K562 (cell line): ENCODE measurements around the gene RXFP1. TPM values are rescaled to one million over a fixed set of nuclear protein-coding genes. Genes with fewer than 3 reads are reported as not detected.

ENCODE experiments used
- ATAC-seq: fragments of 200-7000 bp; cut with Tn5 transposase; 3 replicates; pipeline ENCODE4 v1.9.1; 2020; ENCODE audit warnings: moderate library complexity
- BruUV-seq: library from RNA; stranded (reverse); fragments of 400-500 nt; replicated peaks from 2 replicates; lab custom pipeline; 2021; lab: Mats Ljungman, UMichigan
- CTCF ChIA-PET: fragments of 300-600 bp; formaldehyde crosslinking; extraction: SDS; loops from one replicate; lab custom pipeline; 2021; ENCODE audit warnings: low intra/inter-chr PET ratio; lab: Yijun Ruan, JAX
- POLR2A ChIA-PET: fragments of 300-600, 350-650 bp; sonication (Branson Sonifier 250); formaldehyde crosslinking; extraction: SDS; loops from one replicate; lab custom pipeline; 2021; ENCODE audit warnings: antibody characterized with exemption, inconsistent platforms; lab: Yijun Ruan, JAX
- DNase-seq, 4 experiments: peaks; one replicate each; pipeline versions ENCODE4 v3.0.0 to v3.0.0-alpha.2; 2011 to 2018; ENCODE audit warnings: low spot score in 3 of 4, mixed read lengths in 3 of 4; ENCODE audit errors: extremely low read depth in 1 of 4
- FAIRE-seq: peaks from 2 replicates; lab custom pipeline; 2011; peaks lifted over from hg19 to GRCh38; lab: Jason Lieb, UNC
- H2AFZ ChIP-seq: 2 replicates; pipeline ENCODE4 v1.6.0; 2011; ENCODE audit warnings: low read depth, low read length, control low read depth, inconsistent platforms
- H3K27ac ChIP-seq: fragments of 200-600 bp; 3 replicates; pipeline ENCODE4 v1.8.0; 2011; ENCODE audit warnings: low read depth, mild to moderate bottlenecking, control low read depth, inconsistent platforms, low read length, moderate library complexity, mixed read lengths; ENCODE audit errors: extremely low read depth
- H3K27me3 ChIP-seq, 2 experiments: fragments of 300-600 bp in 1 of 2; 2 replicates in 1 of 2; 3 replicates in 1 of 2; pipeline versions ENCODE4 v1.6.0 to v1.8.0; 2011; ENCODE audit warnings: inconsistent platforms in 2 of 2, low read length in 2 of 2, mild to moderate bottlenecking in 1 of 2, mixed read lengths in 1 of 2, moderate library complexity in 1 of 2; ENCODE audit not compliant: control insufficient read depth in 2 of 2, insufficient read depth in 2 of 2
- H3K36me3 ChIP-seq: fragments of 300-600 bp; 3 replicates; pipeline ENCODE4 v1.8.0; 2011; ENCODE audit warnings: mild to moderate bottlenecking, low read length, inconsistent platforms; ENCODE audit not compliant: control insufficient read depth, insufficient read depth
- H3K4me1 ChIP-seq, 2 experiments: fragments of 200-600 bp in 1 of 2; replicated peaks in 1 of 2; 2 replicates in 1 of 2; 3 replicates in 1 of 2; pipeline versions ENCODE4 v1.5.1 to v1.8.0; 2011; ENCODE audit warnings: inconsistent platforms in 2 of 2, low read length in 2 of 2, mild to moderate bottlenecking in 1 of 2, mixed read lengths in 1 of 2, moderate library complexity in 1 of 2; ENCODE audit not compliant: control insufficient read depth in 2 of 2, insufficient read depth in 2 of 2
- H3K4me2 ChIP-seq: 2 replicates; pipeline ENCODE4 v1.6.1; 2011; ENCODE audit warnings: low read length, control low read depth, inconsistent platforms, mixed read lengths; ENCODE audit not compliant: insufficient read depth
- H3K4me3 ChIP-seq: fragments of 200-600 bp; sonication (generic), shearing (Covaris generic); 2 replicates; pipeline ENCODE4 v1.5.1; 2016; ENCODE audit warnings: control low read depth, inconsistent platforms
- H3K79me2 ChIP-seq: fragments of 200-600 bp; 3 replicates; pipeline ENCODE4 v1.8.0; 2011; ENCODE audit warnings: low read length, inconsistent platforms; ENCODE audit not compliant: control insufficient read depth, insufficient read depth
- H3K9ac ChIP-seq, 2 experiments: 2 replicates each; pipeline versions ENCODE4 v1.6.0 to v1.6.1; 2011; ENCODE audit warnings: low read depth in 2 of 2, low read length in 2 of 2, control low read depth in 1 of 2, inconsistent platforms in 1 of 2, mild to moderate bottlenecking in 1 of 2, mixed read lengths in 1 of 2; ENCODE audit not compliant: insufficient read depth in 1 of 2
- H3K9me1 ChIP-seq: one replicate; pipeline ENCODE4 v1.6.0; 2011; ENCODE audit warnings: inconsistent platforms, mild to moderate bottlenecking, low read length, moderate library complexity; ENCODE audit not compliant: control insufficient read depth, insufficient read depth
- H3K9me3 ChIP-seq: replicated peaks from 2 replicates; pipeline ENCODE4 v1.5.1; 2011; ENCODE audit warnings: low read depth, low read length, inconsistent platforms; ENCODE audit not compliant: control insufficient read depth, insufficient read depth
- H4K20me1 ChIP-seq: replicated peaks from 2 replicates; pipeline ENCODE4 v1.6.1; 2011; ENCODE audit warnings: low read length, inconsistent platforms, mixed read lengths; ENCODE audit not compliant: control insufficient read depth, insufficient read depth
- ARNT ChIP-seq, 2 experiments: fragments of 450-650 bp; IDR thresholded peaks; 2 replicates each; pipeline ENCODE4 v1.6.1; 2016; ENCODE audit warnings: mild to moderate bottlenecking in 1 of 2
- ETV5 ChIP-seq: sonication (generic); formaldehyde crosslinking; IDR thresholded peaks from 2 replicates; pipeline ENCODE4 v1.4.0; 2020; ENCODE audit warnings: low read depth, mild to moderate bottlenecking, missing genetic modification reagents
- HCFC1 ChIP-seq: IDR thresholded peaks from 2 replicates; pipeline ENCODE4 v1.6.1; 2012; ENCODE audit warnings: low read depth, low read length, improper control_type of control experiment
- HEY1 ChIP-seq: fragments of 250-450 bp; sonication (Bioruptor Pico); IDR thresholded peaks from 2 replicates; pipeline ENCODE4 v1.5.0; 2020; ENCODE audit warnings: mild to moderate bottlenecking, moderate library complexity, borderline replicate concordance
- HNRNPL ChIP-seq: fragments of 200-400 bp; formaldehyde crosslinking; IDR thresholded peaks from 2 replicates; pipeline ENCODE4 v1.6.1; 2017; ENCODE audit warnings: low read depth, mild to moderate bottlenecking, low read length
- NONO ChIP-seq, 2 experiments: fragments of 200-400 bp in 1 of 2; fragments of 450-650 bp in 1 of 2; formaldehyde crosslinking in 1 of 2; IDR thresholded peaks; 2 replicates each; pipeline ENCODE4 v1.6.1; 2017; ENCODE audit warnings: low read depth in 2 of 2, mild to moderate bottlenecking in 2 of 2, moderate library complexity in 2 of 2, low read length in 1 of 2
- RBM25 ChIP-seq: fragments of 200-400 bp; formaldehyde crosslinking; IDR thresholded peaks from 2 replicates; pipeline ENCODE4 v1.6.1; 2018; ENCODE audit warnings: low read length, low read depth, moderate library complexity; ENCODE audit not compliant: severe bottlenecking
- SETDB1 ChIP-seq: IDR thresholded peaks from one replicate; pipeline ENCODE4 v1.6.1; 2012; ENCODE audit warnings: low read length, control low read depth, inconsistent platforms
- STAT5A ChIP-seq: IDR thresholded peaks from 2 replicates; pipeline ENCODE4 v1.6.1; 2012; ENCODE audit warnings: low read length, inconsistent platforms, borderline replicate concordance
- WGBS: fragments of 100-300 bp; shearing (Covaris generic); methylation state at CpG from one replicate; pipeline ENCODE4 v1.1.6; 2016; ENCODE audit warnings: low coverage, mixed read lengths; ENCODE audit not compliant: insufficient coverage; ENCODE audit errors: missing lambda C conversion rate; 5-methylcytosine and 5-hydroxymethylcytosine counted together
- in situ Hi-C: fragments of 300-500 bp; cut with MboI; formaldehyde crosslinking; loops from 4 replicates; pipeline ENCODE4 v1.15.0; 2018; ENCODE audit warnings: inconsistent platforms, mixed read lengths
- intact Hi-C: fragments of 100-400 bp; cut with micrococcal nuclease; formaldehyde crosslinking; loops from 2 replicates; pipeline ENCODE4 v1.14.2; 2022
- polyA plus RNA-seq, 8 experiments: library from polyadenylated mRNA; depleted of rRNA in 4 of 8; stranded (reverse) in 5 of 8; unstranded in 3 of 8; fragments of >200 nt; fragmentation: Nextera tagmentation in 2 of 8; fragmentation: Illumina TruSeq in 1 of 8; extraction: Ambion mirVana in 2 of 8; extraction: Trizol in 1 of 8; gene quantifications; 2 replicates each; pipeline versions ENCODE4 v1.2.1 to v1.2.3, GENCODE V29; 2011 to 2014; ENCODE audit warnings: inconsistent platforms in 1 of 8, missing spikeins in 1 of 8
- total RNA-seq, 7 experiments: library from RNA; depleted of rRNA in 6 of 7; stranded (reverse); fragments of >200 nt in 6 of 7; fragmentation: Illumina TruSeq in 2 of 7; extraction: Trizol in 2 of 7; gene quantifications; 2 replicates each; pipeline versions ENCODE4 v1.2.1 to v1.2.3, GENCODE V29; 2011 to 2021; ENCODE audit warnings: low replicate concordance in 1 of 7
- TF ChIP-seq, protein P1 (sequence below): fragments of 250-450 bp; sonication (Bioruptor Pico); IDR thresholded peaks from 2 replicates; pipeline ENCODE4 v1.5.0; 2021
- TF ChIP-seq, protein P2 (sequence below): fragments of 450-650 bp; formaldehyde crosslinking; IDR thresholded peaks from 2 replicates; pipeline ENCODE4 v1.4.0; 2022; ENCODE audit warnings: missing genetic modification characterization
- TF ChIP-seq, protein P3 (sequence below), 2 experiments: fragments of 200-800 bp in 1 of 2; sonication (Bioruptor generic) in 1 of 2; sonication (generic) in 1 of 2; formaldehyde crosslinking in 1 of 2; IDR thresholded peaks in 1 of 2; conservative IDR thresholded peaks in 1 of 2; 2 replicates each; pipeline versions ENCODE4 v1.5.0 to v1.6.1; 2016 to 2020; ENCODE audit warnings: missing compliant biosample characterization in 1 of 2, missing genetic modification characterization in 1 of 2, missing genetic modification reagents in 1 of 2
- TF ChIP-seq, protein P4 (sequence below): IDR thresholded peaks from 2 replicates; pipeline ENCODE4 v1.6.1; 2011; ENCODE audit not compliant: insufficient read length; ENCODE audit errors: extremely low read depth

RXFP1 gene
- total and polyA plus RNA-seq, 9 of the 15 experiments (the other 6 are each of a cell fraction or from before 2014, with no cell fraction given): 0.03 to 0.06 (median 0.04) TPM; not detected in 6

DNA sequence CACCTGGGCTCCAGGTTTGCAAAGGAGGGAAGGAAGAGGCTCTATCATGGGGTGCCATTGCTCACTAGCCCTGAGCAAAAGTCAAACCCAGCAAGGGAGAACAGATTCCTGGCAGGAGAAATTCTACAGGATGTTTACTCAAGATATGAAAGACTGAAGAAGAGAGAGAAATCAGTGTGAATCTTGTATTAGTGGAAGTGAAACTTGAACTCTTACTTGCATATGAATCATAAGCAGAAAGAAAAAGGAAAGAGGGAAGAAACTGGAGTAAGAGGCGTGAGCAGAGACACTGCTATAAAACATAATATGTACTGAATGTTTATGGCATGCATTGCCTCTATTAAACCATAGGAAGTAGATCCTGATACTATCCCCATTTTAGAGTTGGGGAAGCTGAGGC is 89.1 kb downstream of the RXFP1 start:
- in situ Hi-C loops (no loop called here), intact Hi-C loops (no loop called here)
- no peaks in the 10 kb centered on the region; a peak in 1 of 5 replicates for H3K27me3 ChIP-seq
- no peak overlapping the region for H3K4me2 ChIP-seq
- no peak overlapping the region for H3K27ac ChIP-seq
- H4K20me1 ChIP-seq: no peaks in the 10 kb centered on the region
- no peak for ATAC-seq
- H3K9me1 ChIP-seq: no peaks in the 10 kb centered on the region
- no TSS peak for BruUV-seq
- no peak for DNase-seq
- H3K9me3 ChIP-seq: no peaks in the 10 kb centered on the region
- H3K4me3 ChIP-seq: no peak overlapping the region
- TF ChIP-seq STAT5A (no peak), HCFC1 (no peak), HEY1 (CRISPR knock-in tag) (no peak), NONO (IDR thresholded peaks at IDR 0.05; ENCODE audit: low read depth in 2 of 2, low read length in 1 of 2) (no peak), ETV5 (CRISPR knock-in tag) (no peak), ARNT (IDR thresholded peaks at IDR 0.05) (no peak), HNRNPL (no peak), SETDB1 (no peak), RBM25 (no peak)
- TF ChIP-seq, protein P1, sequence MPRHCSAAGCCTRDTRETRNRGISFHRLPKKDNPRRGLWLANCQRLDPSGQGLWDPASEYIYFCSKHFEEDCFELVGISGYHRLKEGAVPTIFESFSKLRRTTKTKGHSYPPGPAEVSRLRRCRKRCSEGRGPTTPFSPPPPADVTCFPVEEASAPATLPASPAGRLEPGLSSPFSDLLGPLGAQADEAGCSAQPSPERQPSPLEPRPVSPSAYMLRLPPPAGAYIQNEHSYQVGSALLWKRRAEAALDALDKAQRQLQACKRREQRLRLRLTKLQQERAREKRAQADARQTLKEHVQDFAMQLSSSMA (CRISPR knock-in tag): no peak
- TF ChIP-seq, protein P2, sequence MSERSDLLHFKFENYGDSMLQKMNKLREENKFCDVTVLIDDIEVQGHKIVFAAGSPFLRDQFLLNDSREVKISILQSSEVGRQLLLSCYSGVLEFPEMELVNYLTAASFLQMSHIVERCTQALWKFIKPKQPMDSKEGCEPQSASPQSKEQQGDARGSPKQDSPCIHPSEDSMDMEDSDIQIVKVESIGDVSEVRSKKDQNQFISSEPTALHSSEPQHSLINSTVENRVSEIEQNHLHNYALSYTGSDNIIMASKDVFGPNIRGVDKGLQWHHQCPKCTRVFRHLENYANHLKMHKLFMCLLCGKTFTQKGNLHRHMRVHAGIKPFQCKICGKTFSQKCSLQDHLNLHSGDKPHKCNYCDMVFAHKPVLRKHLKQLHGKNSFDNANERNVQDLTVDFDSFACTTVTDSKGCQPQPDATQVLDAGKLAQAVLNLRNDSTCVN: no peak
- TF ChIP-seq, protein P3, sequence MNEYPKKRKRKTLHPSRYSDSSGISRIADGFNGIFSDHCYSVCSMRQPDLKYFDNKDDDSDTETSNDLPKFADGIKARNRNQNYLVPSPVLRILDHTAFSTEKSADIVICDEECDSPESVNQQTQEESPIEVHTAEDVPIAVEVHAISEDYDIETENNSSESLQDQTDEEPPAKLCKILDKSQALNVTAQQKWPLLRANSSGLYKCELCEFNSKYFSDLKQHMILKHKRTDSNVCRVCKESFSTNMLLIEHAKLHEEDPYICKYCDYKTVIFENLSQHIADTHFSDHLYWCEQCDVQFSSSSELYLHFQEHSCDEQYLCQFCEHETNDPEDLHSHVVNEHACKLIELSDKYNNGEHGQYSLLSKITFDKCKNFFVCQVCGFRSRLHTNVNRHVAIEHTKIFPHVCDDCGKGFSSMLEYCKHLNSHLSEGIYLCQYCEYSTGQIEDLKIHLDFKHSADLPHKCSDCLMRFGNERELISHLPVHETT (CRISPR knock-in tag; conservative IDR thresholded peaks at IDR 0.05 in 1 of 2, IDR thresholded peaks at IDR 0.05 in 1 of 2): no peak
- TF ChIP-seq, protein P4, sequence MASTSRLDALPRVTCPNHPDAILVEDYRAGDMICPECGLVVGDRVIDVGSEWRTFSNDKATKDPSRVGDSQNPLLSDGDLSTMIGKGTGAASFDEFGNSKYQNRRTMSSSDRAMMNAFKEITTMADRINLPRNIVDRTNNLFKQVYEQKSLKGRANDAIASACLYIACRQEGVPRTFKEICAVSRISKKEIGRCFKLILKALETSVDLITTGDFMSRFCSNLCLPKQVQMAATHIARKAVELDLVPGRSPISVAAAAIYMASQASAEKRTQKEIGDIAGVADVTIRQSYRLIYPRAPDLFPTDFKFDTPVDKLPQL: no peak
- CTCF ChIA-PET: no interaction called here
- H2AFZ ChIP-seq: no peak overlapping the region
- H3K36me3 ChIP-seq: no peaks in the 10 kb centered on the region
- no peaks in the 10 kb centered on the region for H3K4me1 ChIP-seq
- FAIRE-seq: no peak
- H3K79me2 ChIP-seq: no peaks in the 10 kb centered on the region
- POLR2A ChIA-PET: no interaction called here
- 9% methylated on average over 1 of the region's 1 CpG for WGBS
- H3K9ac ChIP-seq: no peak overlapping the region
